GM19452 (cell line): ENCODE data around the gene ITPKA.
A peak's percentile ranks its signal among the peaks of the same experiment; 100 is the strongest.

Source experiments
- ATAC-seq: cut with Tn5 transposase; IDR thresholded peaks from one replicate; pipeline ENCODE4 v1.9.1; 2021; ENCODE audit not compliant: unreplicated experiment

The ITPKA gene

GRCh38 chr15:41489641-41490040 lies 4.0 kb upstream of the ITPKA start:
- ATAC-seq: no peak

GRCh38 chr15:41490355-41490754 lies 3.3 kb upstream of the ITPKA start:
- no peak for ATAC-seq

- no peak for ATAC-seq
Observed at GRCh38 chr15:41491889-41492288, 1.8 kb upstream of the ITPKA start.

- no peak for ATAC-seq
Observed at GRCh38 chr15:41492597-41493204, 973 bp upstream of the ITPKA start.

- peak; percentile 24 for ATAC-seq
Observed at GRCh38 chr15:41493902-41494189, 172 bp downstream of the ITPKA start.

GRCh38 chr15:41494190-41494921 lies 682 bp downstream of the ITPKA start:
- ATAC-seq: peak; percentile 20

GRCh38 chr15:41494922-41495735 lies 1.5 kb downstream of the ITPKA start:
- ATAC-seq: no peak

- no peak for ATAC-seq
Observed at GRCh38 chr15:41495736-41496599, 2.3 kb downstream of the ITPKA start.

- no peak for ATAC-seq
Observed at GRCh38 chr15:41498657-41499056, 5.0 kb downstream of the ITPKA start.

GRCh38 chr15:41499109-41499851 lies 5.6 kb downstream of the ITPKA start:
- ATAC-seq: no peak

- peak; percentile 38 for ATAC-seq
Observed at GRCh38 chr15:41501191-41501917, 7.7 kb downstream of the ITPKA start.

- ATAC-seq: no peak
Observed at GRCh38 chr15:41501931-41502794, 8.5 kb downstream of the ITPKA start.

- no peak for ATAC-seq
Observed at GRCh38 chr15:41502795-41503668, 9.4 kb downstream of the ITPKA start.

- no peak for ATAC-seq
Observed at GRCh38 chr15:41503669-41504010, 10.0 kb downstream of the ITPKA start.

- ATAC-seq: no peak
Observed at GRCh38 chr15:41504751-41505492, 11.2 kb downstream of the ITPKA start.

- no peak for ATAC-seq
Observed at GRCh38 chr15:41505776-41506175, 12.1 kb downstream of the ITPKA start.

GRCh38 chr15:41506796-41507341 lies 13.2 kb downstream of the ITPKA start:
- no peak for ATAC-seq
